WERI-Rb-1 (cell line): ENCODE measurements around the gene PARP14.

Experiments
- DNase-seq: peaks from one replicate; pipeline ENCODE4 v3.0.0-alpha.2; 2020
- H3K27ac ChIP-seq: fragments of 250-450 bp; sonication (Bioruptor Pico); 2 replicates; pipeline ENCODE4 v1.5.1; 2020; ENCODE audit warnings: mild to moderate bottlenecking, moderate library complexity
- H3K27me3 ChIP-seq: fragments of 250-450 bp; sonication (Bioruptor Pico); 2 replicates; pipeline ENCODE4 v1.5.1; 2021; ENCODE audit warnings: mild to moderate bottlenecking, low read depth, moderate library complexity; ENCODE audit not compliant: insufficient read depth, severe bottlenecking
- H3K36me3 ChIP-seq: fragments of 250-450 bp; sonication (Bioruptor Pico); 2 replicates; pipeline ENCODE4 v1.5.1; 2020; ENCODE audit warnings: mild to moderate bottlenecking, moderate library complexity
- H3K4me3 ChIP-seq: 2 replicates; pipeline ENCODE4 v1.5.1; 2011; ENCODE audit warnings: low read depth, mild to moderate bottlenecking, control low read depth, low read length
- H3K9me3 ChIP-seq: fragments of 250-450 bp; sonication (Bioruptor Pico); 2 replicates; pipeline ENCODE4 v1.5.1; 2021; ENCODE audit warnings: mild to moderate bottlenecking, moderate library complexity; ENCODE audit not compliant: severe bottlenecking
- TF ChIP-seq, protein P1 (sequence below): IDR thresholded peaks from 2 replicates; pipeline ENCODE4 v1.5.1; 2011; ENCODE audit warnings: low read depth, mild to moderate bottlenecking, control low read depth, inconsistent platforms, low read length

The PARP14 gene

DNA sequence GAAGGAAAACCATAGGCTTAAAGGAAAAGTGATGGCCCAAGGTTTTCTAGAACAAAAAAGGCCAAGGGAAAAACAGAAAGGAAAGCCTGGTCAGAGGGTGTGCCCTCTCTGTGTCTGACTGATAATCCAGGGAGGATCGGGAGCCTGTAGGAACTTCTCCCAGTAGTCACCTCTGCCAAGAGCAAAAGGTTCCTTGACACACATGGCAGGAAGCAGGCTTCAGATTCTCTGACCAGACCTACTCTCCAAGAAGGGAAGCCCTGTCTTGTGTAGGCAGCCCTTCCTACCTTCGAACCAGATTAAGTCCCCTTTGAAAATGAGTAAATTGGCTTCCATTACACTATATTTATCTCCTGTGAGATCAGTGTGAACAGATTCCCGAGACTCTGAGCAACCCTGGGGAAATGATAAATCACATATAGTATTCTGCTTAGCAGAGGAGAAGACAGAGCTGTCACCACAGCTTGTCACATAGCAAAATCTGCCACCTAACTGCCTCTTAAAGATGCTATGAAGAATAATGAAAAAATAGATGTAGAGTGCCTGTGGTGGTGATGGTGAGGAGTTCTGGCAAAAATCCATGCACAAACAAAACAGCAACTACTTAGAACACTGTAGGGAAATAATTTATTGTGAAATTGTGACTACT is 38.8 kb downstream of the PARP14 start:
- TF ChIP-seq, protein P1, sequence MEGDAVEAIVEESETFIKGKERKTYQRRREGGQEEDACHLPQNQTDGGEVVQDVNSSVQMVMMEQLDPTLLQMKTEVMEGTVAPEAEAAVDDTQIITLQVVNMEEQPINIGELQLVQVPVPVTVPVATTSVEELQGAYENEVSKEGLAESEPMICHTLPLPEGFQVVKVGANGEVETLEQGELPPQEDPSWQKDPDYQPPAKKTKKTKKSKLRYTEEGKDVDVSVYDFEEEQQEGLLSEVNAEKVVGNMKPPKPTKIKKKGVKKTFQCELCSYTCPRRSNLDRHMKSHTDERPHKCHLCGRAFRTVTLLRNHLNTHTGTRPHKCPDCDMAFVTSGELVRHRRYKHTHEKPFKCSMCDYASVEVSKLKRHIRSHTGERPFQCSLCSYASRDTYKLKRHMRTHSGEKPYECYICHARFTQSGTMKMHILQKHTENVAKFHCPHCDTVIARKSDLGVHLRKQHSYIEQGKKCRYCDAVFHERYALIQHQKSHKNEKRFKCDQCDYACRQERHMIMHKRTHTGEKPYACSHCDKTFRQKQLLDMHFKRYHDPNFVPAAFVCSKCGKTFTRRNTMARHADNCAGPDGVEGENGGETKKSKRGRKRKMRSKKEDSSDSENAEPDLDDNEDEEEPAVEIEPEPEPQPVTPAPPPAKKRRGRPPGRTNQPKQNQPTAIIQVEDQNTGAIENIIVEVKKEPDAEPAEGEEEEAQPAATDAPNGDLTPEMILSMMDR = no peak
- Histone ChIP-seq H3K36me3 (no peaks in the 10 kb centered on the region), H3K9me3 (no peaks in the 10 kb centered on the region), H3K27ac (no peak overlapping the region), H3K4me3 (no peak overlapping the region), H3K27me3 (no peaks in the 10 kb centered on the region)
- DNase-seq = no peak

DNA sequence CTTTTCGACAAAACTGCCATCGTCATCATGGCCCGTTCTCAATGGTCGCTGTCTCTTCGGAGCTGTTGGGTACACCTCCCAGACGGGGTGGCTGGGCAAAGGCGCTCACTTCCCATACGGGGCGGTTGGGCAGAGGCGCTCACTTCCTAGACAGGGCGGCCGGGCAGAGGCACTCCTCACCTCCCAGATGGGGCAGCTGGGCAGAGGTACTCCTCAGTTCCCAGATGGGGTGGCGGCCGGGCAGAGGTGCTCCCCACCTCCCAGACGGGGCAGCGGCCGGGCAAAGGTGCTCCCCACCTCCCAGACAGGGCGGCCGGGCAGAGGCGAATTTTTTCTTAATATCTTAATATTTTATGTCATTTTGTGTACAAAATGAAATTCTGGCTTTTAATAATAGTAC is 44.5 kb downstream of the PARP14 start:
- Histone ChIP-seq H3K4me3 (no peak overlapping the region), H3K27me3 (no peaks in the 10 kb centered on the region), H3K36me3 (no peaks in the 10 kb centered on the region), H3K27ac (no peak overlapping the region), H3K9me3 (peaks cover 4% of the 10 kb centered on the region)
- TF ChIP-seq, protein P1 = no peak
- DNase-seq = no peak

DNA sequence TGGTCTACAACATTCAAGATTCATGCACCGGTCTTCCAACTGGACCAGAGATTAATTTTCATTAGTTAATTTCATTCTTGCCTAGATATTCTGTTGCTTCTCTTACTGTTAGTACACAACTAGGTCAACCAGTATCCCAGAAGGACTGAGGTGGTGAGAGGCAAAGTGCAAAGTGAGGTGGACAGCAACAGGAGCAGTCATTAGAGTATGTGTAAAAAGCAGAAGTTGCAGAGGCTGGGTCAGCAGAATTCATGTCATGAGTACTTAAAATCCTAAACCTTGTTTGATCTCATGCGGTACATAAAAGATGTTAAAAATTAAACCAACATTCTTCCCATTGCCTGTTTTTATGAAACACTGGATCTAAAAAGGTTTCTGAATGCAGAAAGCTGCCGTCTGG is 46.7 kb downstream of the PARP14 start:
- TF ChIP-seq, protein P1 = no peak
- Histone ChIP-seq H3K27me3 (no peaks in the 10 kb centered on the region), H3K36me3 (no peaks in the 10 kb centered on the region), H3K9me3 (peaks cover 4% of the 10 kb centered on the region), H3K27ac (no peak overlapping the region), H3K4me3 (no peak overlapping the region)
- no peak for DNase-seq

DNA sequence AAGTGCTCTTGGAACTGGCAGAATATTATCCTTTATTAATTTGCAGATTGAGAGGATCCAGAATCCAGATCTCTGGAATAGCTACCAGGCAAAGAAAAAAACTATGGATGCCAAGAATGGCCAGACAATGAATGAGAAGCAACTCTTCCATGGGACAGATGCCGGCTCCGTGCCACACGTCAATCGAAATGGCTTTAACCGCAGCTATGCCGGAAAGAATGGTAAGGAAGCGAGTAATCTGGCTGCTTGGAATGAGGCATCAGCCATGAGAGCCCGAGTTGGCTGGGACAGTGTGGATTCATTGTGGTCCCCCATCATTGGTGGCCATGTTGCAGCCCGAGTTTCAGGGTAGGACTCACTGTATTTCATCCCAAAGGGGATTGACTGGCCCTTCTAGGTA is 47.1 kb downstream of the PARP14 start:
- Histone ChIP-seq H3K9me3 (peaks cover 4% of the 10 kb centered on the region), H3K4me3 (no peak overlapping the region), H3K36me3 (no peaks in the 10 kb centered on the region), H3K27me3 (no peaks in the 10 kb centered on the region), H3K27ac (no peak overlapping the region)
- DNase-seq = no peak
- TF ChIP-seq, protein P1 = no peak

DNA sequence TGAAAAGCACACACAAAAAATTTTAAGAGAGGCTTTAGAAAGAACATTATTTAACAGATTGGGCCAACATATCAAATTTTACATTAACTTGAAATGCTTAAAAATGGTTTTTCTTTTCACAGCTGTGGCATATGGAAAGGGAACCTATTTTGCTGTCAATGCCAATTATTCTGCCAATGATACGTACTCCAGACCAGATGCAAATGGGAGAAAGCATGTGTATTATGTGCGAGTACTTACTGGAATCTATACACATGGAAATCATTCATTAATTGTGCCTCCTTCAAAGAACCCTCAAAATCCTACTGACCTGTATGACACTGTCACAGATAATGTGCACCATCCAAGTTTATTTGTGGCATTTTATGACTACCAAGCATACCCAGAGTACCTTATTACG is 47.5 kb downstream of the PARP14 start:
- Histone ChIP-seq H3K9me3 (peaks cover 4% of the 10 kb centered on the region), H3K27me3 (no peaks in the 10 kb centered on the region), H3K27ac (no peak overlapping the region), H3K4me3 (no peak overlapping the region), H3K36me3 (no peaks in the 10 kb centered on the region)
- TF ChIP-seq, protein P1 = no peak
- no peak for DNase-seq

DNA sequence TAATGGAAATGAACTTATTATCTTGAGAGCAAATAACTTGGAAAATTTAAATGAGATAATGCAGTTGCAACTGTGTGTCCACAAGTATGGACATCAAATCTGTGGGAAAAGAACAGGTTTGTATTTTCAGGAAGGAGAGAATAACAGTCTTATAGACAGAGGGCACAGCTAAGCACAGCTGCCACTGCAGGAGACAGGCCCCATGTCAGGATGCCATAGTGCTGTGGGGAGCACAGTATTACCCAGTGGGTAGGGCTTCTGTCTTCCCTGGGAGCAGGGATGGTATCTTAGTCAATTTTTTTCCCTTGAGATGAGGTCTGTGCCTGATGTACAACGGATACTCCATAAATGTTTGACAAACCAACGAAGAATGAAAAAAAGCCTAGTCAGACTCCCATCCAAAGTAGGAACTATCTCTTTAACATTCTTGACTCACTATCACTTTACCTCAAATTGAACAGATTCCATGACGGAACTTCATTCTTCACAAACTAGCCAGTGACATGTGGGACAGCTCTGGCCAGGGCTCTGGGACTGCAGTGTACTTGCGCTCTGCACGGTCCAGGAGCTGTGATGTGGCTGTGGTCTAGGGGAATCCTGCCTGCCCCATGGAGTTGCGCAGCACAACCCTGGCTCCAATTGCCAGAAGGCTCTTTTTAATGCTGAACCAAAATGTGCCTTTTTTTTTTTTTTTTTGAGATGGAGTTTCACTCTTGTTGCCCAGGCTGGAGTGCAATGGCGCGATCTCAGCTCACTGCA is 48.3 kb downstream of the PARP14 start:
- Histone ChIP-seq H3K36me3 (no peaks in the 10 kb centered on the region), H3K27me3 (no peaks in the 10 kb centered on the region), H3K27ac (no peak overlapping the region), H3K4me3 (no peak overlapping the region), H3K9me3 (peaks cover 4% of the 10 kb centered on the region)
- TF ChIP-seq, protein P1 = no peak
- no peak for DNase-seq
